NK-92 treated with Interleukin-12 subunit alpha and Interleukin-12 subunit beta, amount 100 ng/mL, for 24 hours (cell line): Measurements from ENCODE around the gene CORO2B.

ENCODE experiments used
- DNase-seq: peaks from one replicate; lab custom pipeline; 2025; lab: John Stamatoyannopoulos, UW

The CORO2B gene

GRCh38 chr15:68578980-68579935, at the start of gene CORO2B:
TSS of gene CORO2B (plus strand) at chr15:68578993. CDS start at chr15:68579263, 270 bp downstream.
- no peak for DNase-seq

GRCh38 chr15:68531387-68532179, 47.2 kb upstream of the CORO2B start:
- no peak for DNase-seq

GRCh38 chr15:68536331-68537095, 42.3 kb upstream of the CORO2B start:
- DNase-seq = no peak

- no peak for DNase-seq
Observed at GRCh38 chr15:68537097-68537496, 41.7 kb upstream of the CORO2B start.

GRCh38 chr15:68537506-68537905, 41.3 kb upstream of the CORO2B start:
- no peak for DNase-seq

- DNase-seq = no peak
Observed at GRCh38 chr15:68538311-68538710, 40.5 kb upstream of the CORO2B start.

GRCh38 chr15:68541743-68542142, 37.0 kb upstream of the CORO2B start:
- DNase-seq = no peak

- no peak for DNase-seq
Observed at GRCh38 chr15:68542348-68542747, 36.4 kb upstream of the CORO2B start.

- no peak for DNase-seq
Observed at GRCh38 chr15:68542771-68543164, 36.0 kb upstream of the CORO2B start.

- DNase-seq = no peak
Observed at GRCh38 chr15:68543165-68544008, 35.4 kb upstream of the CORO2B start.

- no peak for DNase-seq
Observed at GRCh38 chr15:68546318-68546717, 32.5 kb upstream of the CORO2B start.

GRCh38 chr15:68548364-68548763, 30.4 kb upstream of the CORO2B start:
- DNase-seq = no peak

GRCh38 chr15:68550004-68550403, 28.8 kb upstream of the CORO2B start:
- DNase-seq = no peak

GRCh38 chr15:68550498-68551295, 28.1 kb upstream of the CORO2B start:
- peak; percentile 58 for DNase-seq

- no peak for DNase-seq
Observed at GRCh38 chr15:68551296-68551635, 27.5 kb upstream of the CORO2B start.

- no peak for DNase-seq
Observed at GRCh38 chr15:68552344-68552743, 26.4 kb upstream of the CORO2B start.

GRCh38 chr15:68552773-68553172, 26.0 kb upstream of the CORO2B start:
- no peak for DNase-seq

GRCh38 chr15:68553314-68553993, 25.3 kb upstream of the CORO2B start:
- no peak for DNase-seq

- DNase-seq = peak; percentile 45
Observed at GRCh38 chr15:68553994-68554720, 24.6 kb upstream of the CORO2B start.
